Neutrophil (primary cell): Measurements from ENCODE around the gene RAG2.
A peak's percentile ranks its signal among the peaks of the same experiment; 100 is the strongest.

Experiments used
- H3K27ac ChIP-seq: fragments of 200-600 bp; sonication (generic); 2 replicates; pipeline ENCODE4 v1.5.1; 2016; ENCODE audit warnings: mild to moderate bottlenecking, moderate library complexity
- H3K27me3 ChIP-seq: fragments of 200-600 bp; sonication (generic); 2 replicates; pipeline ENCODE4 v1.6.0; 2016; ENCODE audit warnings: mild to moderate bottlenecking
- H3K36me3 ChIP-seq: fragments of 200-600 bp; sonication (generic); 2 replicates; pipeline ENCODE4 v1.5.1; 2017
- H3K4me1 ChIP-seq, 2 experiments: fragments of 200-600 bp in 1 of 2; sonication (generic) in 1 of 2; 1 replicate in 1 of 2; 2 replicates in 1 of 2; pipeline versions ENCODE4 v1.5.1 to v1.6.1; 2013 to 2016; ENCODE audit warnings: low read depth in 1 of 2, low read length in 1 of 2, mild to moderate bottlenecking in 1 of 2, moderate library complexity in 1 of 2; ENCODE audit not compliant: control insufficient read depth in 1 of 2, insufficient read depth in 1 of 2
- H3K4me3 ChIP-seq, 2 experiments: fragments of 200-600 bp in 1 of 2; sonication (generic) in 1 of 2; 1 replicate in 1 of 2; 2 replicates in 1 of 2; pipeline ENCODE4 v1.5.1; 2013 to 2016; ENCODE audit warnings: low read depth in 1 of 2, low read length in 1 of 2, mild to moderate bottlenecking in 1 of 2, moderate library complexity in 1 of 2
- H3K9me3 ChIP-seq: fragments of 200-600 bp; sonication (generic); 2 replicates; pipeline ENCODE4 v1.5.1; 2016
- CTCF ChIP-seq: fragments of 200-600 bp; sonication (generic); IDR thresholded peaks from 2 replicates; pipeline ENCODE4 v1.5.1; 2016; ENCODE audit warnings: antibody characterized with exemption

Gene RAG2

DNA sequence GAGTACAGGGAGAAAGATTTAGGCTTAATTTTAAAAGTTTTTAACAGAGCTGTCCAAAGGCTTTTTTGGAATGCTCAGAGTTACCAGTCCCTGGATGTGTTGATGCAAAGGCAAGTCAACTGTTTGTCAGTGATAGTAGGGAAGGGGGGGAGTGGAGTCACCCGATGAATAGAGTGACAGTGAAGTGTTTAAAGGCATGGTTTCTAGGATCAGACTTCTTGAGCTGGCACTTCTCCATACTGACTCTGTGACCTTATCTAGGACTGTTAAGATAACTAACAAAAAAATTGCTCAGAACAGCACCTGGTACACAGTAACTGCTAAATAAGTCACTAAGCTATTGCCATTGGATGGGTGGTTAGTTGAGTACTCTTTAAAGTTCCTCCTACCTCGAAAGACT lies 11.3 kb upstream of the RAG2 start:
- no peaks in the 10 kb centered on the region for H3K36me3 ChIP-seq
- H3K4me1 ChIP-seq: no peaks in the 10 kb centered on the region
- no peak overlapping the region for H3K27ac ChIP-seq
- no peaks in the 10 kb centered on the region for H3K27me3 ChIP-seq
- no peak overlapping the region for H3K4me3 ChIP-seq
- no peaks in the 10 kb centered on the region for H3K9me3 ChIP-seq
- no peak for TF ChIP-seq CTCF

GRCh38 chr11:36608491-36609199 lies 10.6 kb upstream of the RAG2 start:
- Histone ChIP-seq H3K27ac (no peak overlapping the region), H3K9me3 (no peaks in the 10 kb centered on the region), H3K27me3 (no peaks in the 10 kb centered on the region), H3K4me1 (no peaks in the 10 kb centered on the region), H3K4me3 (no peak overlapping the region), H3K36me3 (no peaks in the 10 kb centered on the region)
- TF ChIP-seq CTCF: no peak

GRCh38 chr11:36605221-36606216 lies 7.5 kb upstream of the RAG2 start:
- TF ChIP-seq CTCF: no peak
- peaks cover 2 to 13% of the 10 kb centered on the region in 2 experiments for H3K4me1 ChIP-seq
- no peaks in the 10 kb centered on the region for H3K9me3 ChIP-seq
- H3K36me3 ChIP-seq: no peaks in the 10 kb centered on the region
- no peaks in the 10 kb centered on the region for H3K27me3 ChIP-seq
- no peak overlapping the region for H3K4me3 ChIP-seq
- H3K27ac ChIP-seq: no peak overlapping the region

DNA sequence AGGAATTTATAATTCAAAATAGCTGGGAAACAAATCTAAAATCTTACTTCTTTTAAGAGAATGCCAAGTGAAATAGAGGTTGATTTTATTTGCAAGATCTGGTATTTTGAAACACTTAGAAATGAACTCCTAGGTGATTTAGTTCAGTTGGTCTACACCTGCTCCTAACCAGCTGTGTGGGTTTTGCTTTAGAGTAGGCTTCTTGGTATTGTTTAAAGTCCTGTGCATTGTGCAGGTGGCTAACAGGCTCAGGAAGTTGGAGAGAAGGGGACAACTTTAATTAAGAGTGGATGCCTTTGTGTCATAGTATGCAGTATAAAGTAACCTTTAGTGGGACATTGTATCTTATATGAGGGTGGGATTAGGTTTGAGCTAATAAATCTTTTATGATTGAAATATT lies 4.1 kb upstream of the RAG2 start:
- TF ChIP-seq CTCF: no peak
- Histone ChIP-seq H3K9me3 (no peaks in the 10 kb centered on the region), H3K27ac (no peak overlapping the region), H3K27me3 (no peaks in the 10 kb centered on the region), H3K4me3 (no peak overlapping the region), H3K36me3 (no peaks in the 10 kb centered on the region), H3K4me1 (peaks cover 2 to 13% of the 10 kb centered on the region in 2 experiments)

- Histone ChIP-seq H3K36me3 (no peaks in the 10 kb centered on the region), H3K9me3 (no peaks in the 10 kb centered on the region), H3K4me1 (peaks cover 2 to 13% of the 10 kb centered on the region in 2 experiments), H3K4me3 (no peak overlapping the region), H3K27me3 (no peaks in the 10 kb centered on the region), H3K27ac (peak overlapping the region; percentile 49)
- no peak for TF ChIP-seq CTCF
Observed at GRCh38 chr11:36601155-36601554, 3.1 kb upstream of the RAG2 start.
